ENCODE results near the gene PKIG.

DNA sequence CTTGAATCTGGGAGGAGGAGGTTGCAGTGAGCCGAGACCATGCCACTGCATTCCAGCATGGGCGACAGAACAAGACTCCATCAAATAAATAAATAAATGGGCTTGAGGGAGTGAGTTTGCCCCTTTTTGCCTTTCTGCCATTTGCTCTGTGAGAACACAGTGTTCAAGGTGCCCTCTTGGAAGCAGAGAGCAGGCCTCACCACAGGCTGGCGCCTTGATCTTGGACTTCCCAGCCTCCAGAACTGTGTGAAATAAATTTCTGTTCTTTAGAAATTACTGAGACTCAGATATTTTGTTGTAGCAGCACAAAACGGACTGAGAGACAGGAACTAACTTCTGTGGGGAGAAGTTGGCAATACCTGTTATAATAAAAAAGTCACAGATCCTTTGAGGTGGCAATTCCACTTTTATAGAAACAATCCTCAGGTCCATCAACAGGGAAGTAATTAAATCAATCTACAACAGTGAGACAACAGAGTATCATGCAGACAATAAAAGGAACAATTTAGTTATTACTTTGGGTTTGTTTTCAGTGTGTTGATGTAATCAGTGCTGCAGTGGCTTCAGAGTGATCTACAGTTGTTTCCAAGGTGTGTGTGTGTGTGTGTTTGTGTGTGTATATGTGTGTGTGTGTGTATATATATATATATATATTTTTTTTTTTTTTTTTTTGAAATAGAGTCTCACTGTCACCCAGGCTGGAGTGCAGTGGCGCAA is 24.5 kb downstream of the PKIG start:
- TF ChIP-seq ZNF384 (IDR thresholded peaks at IDR 0.05): no peak
- no peak for TF ChIP-seq SUZ12 (IDR thresholded peaks at IDR 0.05)
- TF ChIP-seq, protein P1, sequence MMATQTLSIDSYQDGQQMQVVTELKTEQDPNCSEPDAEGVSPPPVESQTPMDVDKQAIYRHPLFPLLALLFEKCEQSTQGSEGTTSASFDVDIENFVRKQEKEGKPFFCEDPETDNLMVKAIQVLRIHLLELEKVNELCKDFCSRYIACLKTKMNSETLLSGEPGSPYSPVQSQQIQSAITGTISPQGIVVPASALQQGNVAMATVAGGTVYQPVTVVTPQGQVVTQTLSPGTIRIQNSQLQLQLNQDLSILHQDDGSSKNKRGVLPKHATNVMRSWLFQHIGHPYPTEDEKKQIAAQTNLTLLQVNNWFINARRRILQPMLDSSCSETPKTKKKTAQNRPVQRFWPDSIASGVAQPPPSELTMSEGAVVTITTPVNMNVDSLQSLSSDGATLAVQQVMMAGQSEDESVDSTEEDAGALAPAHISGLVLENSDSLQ (IDR thresholded peaks at IDR 0.05): no peak
- TF ChIP-seq FOXA1 (IDR thresholded peaks at IDR 0.05): no peak
- TF ChIP-seq TARDBP (IDR thresholded peaks at IDR 0.05): no peak
- no peak for TF ChIP-seq FOXM1 (IDR thresholded peaks at IDR 0.05; ENCODE audit: borderline replicate concordance)
- no peak for TF ChIP-seq CTBP1 (IDR thresholded peaks at IDR 0.05; ENCODE audit: borderline replicate concordance)
- TF ChIP-seq HDGF (IDR thresholded peaks at IDR 0.05; ENCODE audit: borderline replicate concordance): no peak
- no peak for TF ChIP-seq ELF4 (IDR thresholded peaks at IDR 0.05)
- TF ChIP-seq FOXK2 (IDR thresholded peaks at IDR 0.05): no peak
- no peak for TF ChIP-seq SP1 (IDR thresholded peaks at IDR 0.05)
- no peak for TF ChIP-seq BHLHE40 (IDR thresholded peaks at IDR 0.05; ENCODE audit: borderline replicate concordance)

Data from HEK293T (cell line).